H1 (cell line): Measurements from ENCODE around the gene FAM81A. TPM values are rescaled to one million over a fixed set of nuclear protein-coding genes. Genes with fewer than 3 reads are reported as not detected.

ENCODE experiments used
- CTCF ChIA-PET: fragments of 300-600 bp; sonication (Branson Sonifier 250); formaldehyde crosslinking; loops from one replicate; lab custom pipeline; 2021; ENCODE audit not compliant: partially characterized antibody; lab: Charles Lee
- POLR2A ChIA-PET: fragments of 300-600 bp; sonication (Branson Sonifier 250); formaldehyde crosslinking; loops from one replicate; lab custom pipeline; 2021; ENCODE audit warnings: inconsistent platforms; ENCODE audit not compliant: partially characterized antibody; lab: Charles Lee
- DNase-seq, 2 experiments: peaks; one replicate each; pipeline versions ENCODE4 v3.0.0 to v3.0.0-alpha.2; 2010 to 2022; ENCODE audit warnings: low spot score in 2 of 2, low read depth in 1 of 2, mixed read lengths in 1 of 2
- FAIRE-seq: peaks from 2 replicates; lab custom pipeline; 2011; peaks lifted over from hg19 to GRCh38; lab: Jason Lieb, UNC
- H2AFZ ChIP-seq: 2 replicates; pipeline ENCODE4 v1.8.1; 2012; ENCODE audit warnings: low read length, inconsistent platforms
- H2AK5ac ChIP-seq: 2 replicates; pipeline ENCODE4 v1.6.1; 2013; ENCODE audit warnings: low read depth, low read length
- H2BK120ac ChIP-seq: replicated peaks from 2 replicates; pipeline ENCODE3; 2013; ENCODE audit warnings: low read depth, low read length, inconsistent platforms
- H2BK12ac ChIP-seq: 2 replicates; pipeline ENCODE4 v1.6.1; 2013; ENCODE audit warnings: low read depth, low read length
- H2BK15ac ChIP-seq: 2 replicates; pipeline ENCODE4 v1.6.1; 2013; ENCODE audit warnings: low read length
- H2BK20ac ChIP-seq: 2 replicates; pipeline ENCODE4 v1.6.1; 2013; ENCODE audit warnings: low read length
- H2BK5ac ChIP-seq: 2 replicates; pipeline ENCODE4 v1.6.1; 2013; ENCODE audit warnings: low read depth, low read length
- H3K14ac ChIP-seq: 2 replicates; pipeline ENCODE4 v1.6.1; 2013; ENCODE audit warnings: inconsistent platforms; ENCODE audit not compliant: insufficient read length
- H3K18ac ChIP-seq: 2 replicates; pipeline ENCODE4 v1.6.1; 2013; ENCODE audit warnings: low read length; ENCODE audit errors: extremely low read depth
- H3K23ac ChIP-seq: 2 replicates; pipeline ENCODE4 v1.6.1; 2013; ENCODE audit warnings: inconsistent platforms; ENCODE audit not compliant: insufficient read length
- H3K23me2 ChIP-seq: 2 replicates; pipeline ENCODE4 v1.6.1; 2013; ENCODE audit warnings: low read depth, low read length
- H3K27ac ChIP-seq: 2 replicates; pipeline ENCODE4 v1.6.1; 2011; ENCODE audit warnings: low read depth, low read length, inconsistent platforms
- H3K27me3 ChIP-seq, 4 experiments: replicated peaks in 1 of 4; 1 replicate in 1 of 4; 2 replicates in 3 of 4; pipeline versions ENCODE4 v1.6.1 to v1.8.1; 2011 to 2013; ENCODE audit warnings: low read length in 3 of 4, mild to moderate bottlenecking in 3 of 4, inconsistent platforms in 2 of 4, mixed read lengths in 2 of 4, moderate library complexity in 1 of 4; ENCODE audit not compliant: control insufficient read depth in 3 of 4, insufficient read depth in 3 of 4; ENCODE audit errors: extremely low read depth in 1 of 4
- H3K36me3 ChIP-seq, 4 experiments: 2 replicates each; pipeline versions ENCODE4 v1.6.1 to v1.8.1; 2011 to 2013; ENCODE audit warnings: mild to moderate bottlenecking in 4 of 4, low read length in 3 of 4, moderate library complexity in 2 of 4, control low read depth in 1 of 4, inconsistent platforms in 1 of 4; ENCODE audit not compliant: insufficient read depth in 4 of 4, control insufficient read depth in 2 of 4
- H3K4ac ChIP-seq: replicated peaks from 2 replicates; pipeline ENCODE3; 2013; ENCODE audit warnings: low read length, low read depth, mixed read lengths, inconsistent platforms; ENCODE audit not compliant: insufficient read length
- H3K4me1 ChIP-seq, 4 experiments: replicated peaks in 1 of 4; 1 replicate in 1 of 4; 2 replicates in 3 of 4; pipeline versions ENCODE4 v1.6.1 to v1.8.1; 2011 to 2013; ENCODE audit warnings: low read length in 3 of 4, inconsistent platforms in 2 of 4, mixed read lengths in 1 of 4; ENCODE audit not compliant: insufficient read depth in 4 of 4, control insufficient read depth in 3 of 4
- H3K4me2 ChIP-seq, 2 experiments: 2 replicates each; pipeline versions ENCODE4 v1.6.1 to v1.8.1; 2011 to 2013; ENCODE audit warnings: low read depth in 2 of 2, low read length in 2 of 2, control low read depth in 1 of 2, inconsistent platforms in 1 of 2, mild to moderate bottlenecking in 1 of 2; ENCODE audit not compliant: insufficient read depth in 1 of 2
- H3K4me3 ChIP-seq, 4 experiments: fragments of 200-600, 300-600 bp in 1 of 4; sonication (generic), shearing (Covaris generic), sonication (Bioruptor Twin) in 1 of 4; 2 replicates each; pipeline versions ENCODE4 v1.5.1 to v1.8.1; 2011 to 2016; ENCODE audit warnings: low read length in 4 of 4, low read depth in 3 of 4, control low read depth in 2 of 4, inconsistent platforms in 2 of 4, mild to moderate bottlenecking in 2 of 4, mixed read lengths in 1 of 4, moderate library complexity in 1 of 4; ENCODE audit not compliant: insufficient read depth in 2 of 4; ENCODE audit errors: extremely low read depth in 1 of 4
- H3K56ac ChIP-seq: replicated peaks from 2 replicates; pipeline ENCODE3; 2013; ENCODE audit warnings: low read depth, mild to moderate bottlenecking, mixed read lengths, low read length, inconsistent platforms; ENCODE audit not compliant: insufficient read length
- H3K79me1 ChIP-seq: 2 replicates; pipeline ENCODE4 v1.6.1; 2013; ENCODE audit warnings: low read depth, low read length, control low read depth
- H3K79me2 ChIP-seq, 2 experiments: 2 replicates each; pipeline versions ENCODE4 v1.6.1 to v1.8.1; 2012 to 2013; ENCODE audit warnings: low read length in 2 of 2, mild to moderate bottlenecking in 2 of 2, inconsistent platforms in 1 of 2; ENCODE audit not compliant: insufficient read depth in 2 of 2, control insufficient read depth in 1 of 2
- H3K9ac ChIP-seq, 4 experiments: replicated peaks in 1 of 4; 1 replicate in 1 of 4; 2 replicates in 3 of 4; pipeline versions ENCODE4 v1.6.1 to v1.8.1; 2011 to 2013; ENCODE audit warnings: low read depth in 3 of 4, low read length in 3 of 4, control low read depth in 2 of 4, mild to moderate bottlenecking in 2 of 4, moderate library complexity in 2 of 4, inconsistent platforms in 1 of 4; ENCODE audit errors: extremely low read depth in 1 of 4
- H3K9me3 ChIP-seq, 2 experiments: 2 replicates each; pipeline versions ENCODE4 v1.6.1 to v1.8.1; 2012 to 2013; ENCODE audit warnings: mild to moderate bottlenecking in 2 of 2, moderate library complexity in 2 of 2, control low read depth in 1 of 2, inconsistent platforms in 1 of 2, low read depth in 1 of 2, low read length in 1 of 2, mixed read lengths in 1 of 2; ENCODE audit not compliant: insufficient read depth in 2 of 2
- H4K20me1 ChIP-seq, 2 experiments: replicated peaks in 1 of 2; 2 replicates each; pipeline versions ENCODE3 to v1.8.1; 2011 to 2013; ENCODE audit warnings: inconsistent platforms in 2 of 2, low read length in 2 of 2, mild to moderate bottlenecking in 1 of 2; ENCODE audit not compliant: insufficient read depth in 2 of 2, control insufficient read depth in 1 of 2
- H4K5ac ChIP-seq: 2 replicates; pipeline ENCODE4 v1.6.1; 2013; ENCODE audit warnings: low read length, low read depth, mixed read lengths, inconsistent platforms; ENCODE audit not compliant: insufficient read length
- H4K8ac ChIP-seq: 2 replicates; pipeline ENCODE4 v1.8.0; 2013; ENCODE audit warnings: mild to moderate bottlenecking, moderate library complexity, low read length, inconsistent platforms; ENCODE audit not compliant: insufficient read depth; ENCODE audit errors: extremely low read depth
- H4K91ac ChIP-seq: replicated peaks from 2 replicates; pipeline ENCODE3; 2013; ENCODE audit warnings: low read length, mixed read lengths, inconsistent platforms; ENCODE audit not compliant: insufficient read length
- BRCA1 ChIP-seq: IDR thresholded peaks from 2 replicates; pipeline ENCODE4 v1.6.1; 2012; ENCODE audit warnings: low read depth, low read length, improper control_type of control experiment
- CBX5 ChIP-seq: fragments of 300-800, 300-1000 bp; sonication (generic); IDR thresholded peaks from 2 replicates; pipeline ENCODE4 v1.7.1; 2016; ENCODE audit warnings: antibody characterized with exemption, low read length, low read depth
- CEBPB ChIP-seq: IDR thresholded peaks from 2 replicates; pipeline ENCODE4 v1.6.1; 2012; ENCODE audit warnings: low read depth, low read length
- EGR1 ChIP-seq: IDR thresholded peaks from 2 replicates; pipeline ENCODE4 v1.6.1; 2011; ENCODE audit warnings: low read depth, low read length, borderline replicate concordance
- EP300 ChIP-seq, 2 experiments: IDR thresholded peaks; 1 replicate in 1 of 2; 2 replicates in 1 of 2; pipeline ENCODE4 v1.6.1; 2011 to 2012; ENCODE audit warnings: low read depth in 2 of 2, low read length in 2 of 2, mild to moderate bottlenecking in 2 of 2, borderline replicate concordance in 1 of 2, inconsistent platforms in 1 of 2, moderate library complexity in 1 of 2
- GABPA ChIP-seq: IDR thresholded peaks from 2 replicates; pipeline ENCODE4 v1.6.1; 2011; ENCODE audit warnings: mild to moderate bottlenecking, low read length, moderate library complexity, borderline replicate concordance; ENCODE audit not compliant: insufficient read depth
- KDM1A ChIP-seq: fragments of 200-600, 300-600 bp; sonication (generic); IDR thresholded peaks from 2 replicates; pipeline ENCODE4 v1.7.1; 2016; ENCODE audit warnings: mild to moderate bottlenecking, low read length, borderline replicate concordance
- KDM5A ChIP-seq: fragments of 200-600 bp; IDR thresholded peaks from 2 replicates; pipeline ENCODE4 v1.7.1; 2012; ENCODE audit warnings: mild to moderate bottlenecking, low read length, inconsistent platforms, mixed read lengths
- POLR2AphosphoS5 ChIP-seq: IDR thresholded peaks from 2 replicates; pipeline ENCODE4 v1.6.1; 2011; ENCODE audit warnings: low read depth, low read length
- RXRA ChIP-seq: IDR thresholded peaks from 2 replicates; pipeline ENCODE4 v1.6.1; 2011; ENCODE audit warnings: low read depth, mild to moderate bottlenecking, low read length, moderate library complexity; ENCODE audit not compliant: insufficient read depth
- SAP30 ChIP-seq: fragments of 300-600 bp; sonication (generic); IDR thresholded peaks from 2 replicates; pipeline ENCODE4 v1.7.1; 2012; ENCODE audit warnings: low read length, moderate library complexity, mild to moderate bottlenecking, inconsistent platforms; ENCODE audit not compliant: insufficient read depth, insufficient replicate concordance
- SIRT6 ChIP-seq: IDR thresholded peaks from one replicate; pipeline ENCODE4 v1.7.1; 2012; ENCODE audit warnings: low read length, inconsistent platforms
- SP2 ChIP-seq: IDR thresholded peaks from 2 replicates; pipeline ENCODE4 v1.6.1; 2012; ENCODE audit warnings: mild to moderate bottlenecking, low read length, inconsistent platforms
- TEAD4 ChIP-seq: IDR thresholded peaks from 2 replicates; pipeline ENCODE4 v1.6.1; 2012; ENCODE audit warnings: low read depth, low read length, inconsistent platforms, mixed read lengths
- WGBS, 2 experiments: shearing (Covaris generic) in 1 of 2; methylation state at CpG; one replicate each; pipeline versions ENCODE4 v1.1.6 to v1.1.7; 2013 to 2015; ENCODE audit warnings: low lambda C conversion rate in 2 of 2, mixed read lengths in 2 of 2, inconsistent platforms in 1 of 2, low coverage in 1 of 2, missing lambda C conversion rate in 1 of 2; ENCODE audit not compliant: insufficient replicate concordance in 2 of 2, insufficient coverage in 1 of 2, insufficient read length in 1 of 2; ENCODE audit errors: extremely low coverage in 1 of 2, missing lambda C conversion rate in 1 of 2; 5-methylcytosine and 5-hydroxymethylcytosine counted together
- polyA plus RNA-seq, 7 experiments: library from polyadenylated mRNA; depleted of rRNA in 3 of 7; stranded (reverse) in 5 of 7; unstranded in 2 of 7; fragments of >200 nt in 5 of 7; fragments of 200-250 nt in 2 of 7; gene quantifications; 1 replicate in 5 of 7; 2 replicates in 1 of 7; 4 replicates in 1 of 7; pipeline versions ENCODE4 v1.2.1 to v1.2.3, GENCODE V29; 2011 to 2013; ENCODE audit warnings: missing spikeins in 2 of 7, mixed read lengths in 2 of 7
- total RNA-seq: library from RNA; stranded (reverse); fragmentation: NEBNext Ultra II Directional; extraction: Animal tissue kit (Norgen Biotek cat#: 25700); gene quantifications from 2 replicates; pipeline ENCODE4 v1.2.1, GENCODE V29; 2021

Gene FAM81A
- total and polyA plus RNA-seq, 2 of the 8 experiments (the other 6 are each of a cell fraction or from before 2014, with no cell fraction given): 0.56 to 3.0 TPM

DNA sequence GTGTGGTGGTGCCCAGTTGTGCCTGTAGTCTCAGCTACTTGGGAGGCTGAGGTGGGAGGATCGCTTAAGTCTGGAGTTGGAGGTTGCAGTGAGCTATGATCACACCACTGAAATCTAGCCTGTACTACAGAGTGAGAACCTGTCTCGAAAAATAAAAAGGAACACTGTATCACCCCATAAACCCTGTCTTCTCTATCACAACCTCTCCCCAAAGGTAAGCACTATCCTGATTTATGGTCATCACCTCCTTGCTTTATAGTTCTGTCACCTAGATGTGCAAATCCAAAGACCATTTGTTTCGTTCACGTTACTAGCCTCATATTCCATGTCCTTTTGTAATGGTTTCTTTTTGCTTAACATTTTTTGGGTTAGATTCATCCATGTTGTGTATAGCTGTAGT lies 123.6 kb downstream of the FAM81A start:
- H3K79me2 ChIP-seq: no peaks in the 10 kb centered on the region
- no peak overlapping the region for H3K4me3 ChIP-seq
- no peak overlapping the region for H3K4me2 ChIP-seq
- DNase-seq (no peak), FAIRE-seq (no peak)
- H3K4me1 ChIP-seq: no peaks in the 10 kb centered on the region
- H2BK12ac ChIP-seq: no peak overlapping the region
- H3K9ac ChIP-seq: no peak overlapping the region
- no peaks in the 10 kb centered on the region for H3K36me3 ChIP-seq
- H3K23ac ChIP-seq: no peak overlapping the region
- no peaks in the 10 kb centered on the region for H3K79me1 ChIP-seq
- H3K14ac ChIP-seq: no peak overlapping the region
- no peaks in the 10 kb centered on the region for H3K27me3 ChIP-seq
- H3K23me2 ChIP-seq: no peaks in the 10 kb centered on the region
- no peak overlapping the region for H3K27ac ChIP-seq
- H3K18ac ChIP-seq: no peak overlapping the region
- no peak overlapping the region for H2AFZ ChIP-seq
- ChIA-PET POLR2A (no interaction called here), CTCF (interaction anchor here (1.7 kb wide), 1 partner anchor 28 kb away, joined by 7 read pairs; no protein-coding TSS in a partner anchor)
- H3K4ac ChIP-seq: no peak overlapping the region
- no peak overlapping the region for H4K5ac ChIP-seq
- 93% methylated on average over 4 of the region's 4 CpGs; no CpG with 5 or more reads in 1 of the 2 experiments for WGBS, 2 experiments
- no peak overlapping the region for H2AK5ac ChIP-seq
- no peak overlapping the region for H2BK5ac ChIP-seq
- no peak overlapping the region for H3K56ac ChIP-seq
- no peak overlapping the region for H4K8ac ChIP-seq
- no peak overlapping the region for H4K91ac ChIP-seq
- H2BK20ac ChIP-seq: no peak overlapping the region
- no peak overlapping the region for H2BK120ac ChIP-seq
- no peaks in the 10 kb centered on the region for H4K20me1 ChIP-seq
- no peak overlapping the region for H2BK15ac ChIP-seq
- peaks cover 3 to 11% of the 10 kb centered on the region in 2 experiments; a peak in 3 of 4 replicates for H3K9me3 ChIP-seq
- TF ChIP-seq SAP30 (no peak), SIRT6 (no peak), GABPA (no peak), EGR1 (no peak), TEAD4 (no peak), BRCA1 (no peak), CEBPB (no peak), KDM1A (no peak), KDM5A (no peak), CBX5 (no peak), POLR2AphosphoS5 (no peak), RXRA (no peak), EP300 (IDR thresholded peaks at IDR 0.05; ENCODE audit: borderline replicate concordance in 1 of 2, low read depth in 2 of 2, low read length in 2 of 2) (no peak), SP2 (no peak)
